Body of pancreas (tissue), 4 donors: ENCODE data around the gene TTLL11. TPM values are rescaled to one million over a fixed set of nuclear protein-coding genes. Genes with fewer than 3 reads are reported as not detected.

Experiments used
- ATAC-seq: fragments of 150-250 bp; one replicate; pipeline ENCODE4 v1.9.1; 2016
- DNase-seq, 4 donors: peaks; one replicate each; pipeline ENCODE4 v3.0.0-alpha.2; 2019
- H3K27ac ChIP-seq, 4 donors: fragments of 200-600 bp; sonication (generic); 1 replicate in 3 of 4; 2 replicates in 1 of 4; pipeline versions ENCODE4 v1.5.1 to v1.6.1; 2016 to 2019; ENCODE audit warnings: mild to moderate bottlenecking in 1 of 4, mixed read lengths in 1 of 4, moderate library complexity in 1 of 4
- H3K27me3 ChIP-seq, 2 donors: fragments of 200-600 bp; sonication (generic); one replicate each; pipeline ENCODE4 v1.6.0; 2016; ENCODE audit warnings: mild to moderate bottlenecking in 1 of 2
- H3K36me3 ChIP-seq, 2 donors: fragments of 200-600 bp; sonication (generic); replicated peaks in 1 of 2; 2 replicates each; pipeline ENCODE4 v1.5.1; 2016; ENCODE audit warnings: low read depth in 2 of 2; ENCODE audit not compliant: insufficient read depth in 1 of 2
- H3K4me1 ChIP-seq: fragments of 200-600 bp; sonication (generic); one replicate; pipeline ENCODE4 v1.6.0; 2016
- H3K4me3 ChIP-seq, 2 donors: fragments of 200-600 bp; sonication (generic); 1 replicate in 1 of 2; 2 replicates in 1 of 2; pipeline ENCODE4 v1.5.1; 2016 to 2019
- H3K9me3 ChIP-seq, 3 donors: fragments of 200-600 bp; sonication (generic); 1 replicate in 2 of 3; 2 replicates in 1 of 3; pipeline ENCODE4 v1.5.1; 2016
- CTCF ChIP-seq, 7 experiments: fragments of 450-650 bp in 4 of 7; fragments of 200-600 bp in 3 of 7; sonication (generic) in 3 of 7; IDR thresholded peaks; one replicate each; pipeline ENCODE4 v1.5.1; 2016 to 2019; ENCODE audit warnings: antibody characterized with exemption in 7 of 7
- POLR2A ChIP-seq, 3 donors: fragments of 450-650 bp; IDR thresholded peaks; one replicate each; pipeline ENCODE4 v1.6.1; 2016; ENCODE audit warnings: antibody characterized with exemption in 3 of 3, mild to moderate bottlenecking in 2 of 3
- WGBS, 2 donors: methylation state at CpG; one replicate each; pipeline ENCODE4 v1.1.5; 2017; 5-methylcytosine and 5-hydroxymethylcytosine counted together
- intact Hi-C: fragments of 100-400 bp; cut with DNase I; formaldehyde crosslinking; loops from one replicate; pipeline ENCODE4 v1.15.1; 2023
- total RNA-seq, 2 donors: library from RNA; depleted of rRNA; stranded (reverse); fragments of >200 nt; gene quantifications; one replicate each; pipeline ENCODE4 v1.1.0, GENCODE V29; 2016

TTLL11 gene
- total RNA-seq, 2 donors from 2014 or later = 14.5 to 16.8 TPM

- ATAC-seq (no peak), DNase-seq (no peak)
- H3K9me3 ChIP-seq = no peaks in the 10 kb centered on the region
- H3K4me3 ChIP-seq = no peak overlapping the region
- no peak for TF ChIP-seq POLR2A (IDR thresholded peaks at IDR 0.05)
- no peak for TF ChIP-seq CTCF (IDR thresholded peaks at IDR 0.05)
- intact Hi-C loops = no loop called here
- 95 to 98% methylated on average over 7 to 10 of the region's 10 CpGs for WGBS, 2 donors
- H3K27ac ChIP-seq = no peak overlapping the region
- no peaks in the 10 kb centered on the region for H3K4me1 ChIP-seq
- H3K27me3 ChIP-seq = no peaks in the 10 kb centered on the region
- no peaks in the 10 kb centered on the region for H3K36me3 ChIP-seq
Measured at GRCh38 chr9:121870271-121870670, 222.8 kb downstream of the TTLL11 start.

GRCh38 chr9:121868626-121869025 lies 224.5 kb downstream of the TTLL11 start:
- no peaks in the 10 kb centered on the region for H3K4me1 ChIP-seq

GRCh38 chr9:121866927-121867326 lies 226.2 kb downstream of the TTLL11 start:
- H3K9me3 ChIP-seq = no peaks in the 10 kb centered on the region
- no peaks in the 10 kb centered on the region for H3K36me3 ChIP-seq
- 86 to 100% methylated on average over 1 of the region's 1 CpG for WGBS, 2 donors
- intact Hi-C loops = no loop called here
- no peak overlapping the region for H3K27ac ChIP-seq
- H3K4me3 ChIP-seq = no peak overlapping the region
- TF ChIP-seq POLR2A (IDR thresholded peaks at IDR 0.05) = no peak
- no peak for TF ChIP-seq CTCF (IDR thresholded peaks at IDR 0.05)
- H3K4me1 ChIP-seq = no peaks in the 10 kb centered on the region
- no peaks in the 10 kb centered on the region for H3K27me3 ChIP-seq
- ATAC-seq = no peak
- no peak for DNase-seq

More at GRCh38 chr9:121868626-121869025, 224.5 kb downstream of the TTLL11 start:
- ATAC-seq = no peak
- H3K27ac ChIP-seq = no peak overlapping the region
- H3K27me3 ChIP-seq = no peaks in the 10 kb centered on the region
- intact Hi-C loops = no loop called here
- H3K4me3 ChIP-seq = no peak overlapping the region
- no peak for TF ChIP-seq POLR2A (IDR thresholded peaks at IDR 0.05)
- no peak for TF ChIP-seq CTCF (IDR thresholded peaks at IDR 0.05)
- no peaks in the 10 kb centered on the region for H3K36me3 ChIP-seq
- no peak for DNase-seq
- no peaks in the 10 kb centered on the region for H3K9me3 ChIP-seq
- 81 to 83% methylated on average over 1 of the region's 1 CpG for WGBS, 2 donors

- Histone ChIP-seq H3K36me3 (no peaks in the 10 kb centered on the region), H3K9me3 (no peaks in the 10 kb centered on the region), H3K4me1 (no peaks in the 10 kb centered on the region), H3K27me3 (no peaks in the 10 kb centered on the region), H3K27ac (no peak overlapping the region), H3K4me3 (no peak overlapping the region)
- 92 to 94% methylated on average over 7 of the region's 7 CpGs for WGBS, 2 donors
- DNase-seq (no peak), ATAC-seq (no peak)
- TF ChIP-seq CTCF (IDR thresholded peaks at IDR 0.05) (no peak), POLR2A (IDR thresholded peaks at IDR 0.05) (no peak)
- intact Hi-C loops = no loop called here
Measured at GRCh38 chr9:121865884-121866283, 227.2 kb downstream of the TTLL11 start.

GRCh38 chr9:121865060-121865459 lies 228.0 kb downstream of the TTLL11 start:
- Histone ChIP-seq H3K4me3 (no peak overlapping the region), H3K27me3 (no peaks in the 10 kb centered on the region), H3K27ac (no peak overlapping the region), H3K4me1 (no peaks in the 10 kb centered on the region), H3K9me3 (no peaks in the 10 kb centered on the region), H3K36me3 (no peaks in the 10 kb centered on the region)
- TF ChIP-seq POLR2A (IDR thresholded peaks at IDR 0.05) = no peak
- TF ChIP-seq CTCF (IDR thresholded peaks at IDR 0.05) = no peak
- intact Hi-C loops = no loop called here
- ATAC-seq = no peak
- DNase-seq = no peak
- 86 to 91% methylated on average over 6 of the region's 6 CpGs for WGBS, 2 donors
